HG03354 (cell line): ENCODE results near the gene SSR2.

ENCODE experiments used
- ATAC-seq: cut with Tn5 transposase; IDR thresholded peaks from one replicate; pipeline ENCODE4 v1.9.1; 2021; ENCODE audit warnings: mild to moderate bottlenecking; ENCODE audit not compliant: unreplicated experiment, poor library complexity, severe bottlenecking

The SSR2 gene

DNA sequence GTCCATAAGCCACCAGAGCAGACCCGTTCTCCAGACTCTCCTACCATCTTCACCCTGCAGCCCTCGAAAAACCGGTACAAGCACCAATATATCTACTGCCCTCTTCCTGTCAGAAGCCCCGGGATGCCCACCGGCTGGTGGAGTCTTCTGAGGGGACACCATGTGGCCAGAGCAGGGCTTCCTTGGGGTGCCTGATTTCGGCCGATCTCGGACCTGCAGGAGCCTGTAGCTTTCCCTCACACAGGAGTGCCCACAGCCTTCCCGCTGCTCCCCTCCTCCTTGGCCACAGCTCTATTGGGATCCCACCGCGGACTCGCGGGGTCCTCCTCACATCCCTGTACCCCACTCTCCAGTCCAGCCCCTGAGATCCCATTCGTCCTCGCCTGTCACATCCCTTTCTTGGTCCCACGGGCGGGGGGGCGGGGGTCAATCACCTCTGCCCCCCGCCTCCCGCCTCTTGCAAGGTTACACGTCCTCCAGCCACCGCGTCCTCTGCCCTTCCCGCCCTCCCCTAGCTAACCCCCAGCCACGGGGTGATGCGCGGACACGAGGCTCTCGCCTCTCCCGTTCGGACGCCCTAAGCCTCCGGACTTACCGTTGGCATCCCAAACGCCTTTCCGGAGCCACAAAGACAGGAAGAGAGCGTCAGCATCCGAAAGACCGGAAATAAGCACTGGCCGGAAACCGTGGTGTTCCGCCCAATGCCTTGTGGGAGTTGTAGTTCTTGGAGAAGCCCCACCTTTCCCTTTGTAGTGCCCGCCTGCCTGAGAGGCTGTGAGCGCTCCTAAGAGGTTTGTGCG, at the start of gene SSR2:
Gene SSR2, minus strand, starts transcription at position 659 of the 800 bp plus-strand sequence. CDS start 784 bp downstream, outside the sequence.
- ATAC-seq, result peak; percentile 97

DNA sequence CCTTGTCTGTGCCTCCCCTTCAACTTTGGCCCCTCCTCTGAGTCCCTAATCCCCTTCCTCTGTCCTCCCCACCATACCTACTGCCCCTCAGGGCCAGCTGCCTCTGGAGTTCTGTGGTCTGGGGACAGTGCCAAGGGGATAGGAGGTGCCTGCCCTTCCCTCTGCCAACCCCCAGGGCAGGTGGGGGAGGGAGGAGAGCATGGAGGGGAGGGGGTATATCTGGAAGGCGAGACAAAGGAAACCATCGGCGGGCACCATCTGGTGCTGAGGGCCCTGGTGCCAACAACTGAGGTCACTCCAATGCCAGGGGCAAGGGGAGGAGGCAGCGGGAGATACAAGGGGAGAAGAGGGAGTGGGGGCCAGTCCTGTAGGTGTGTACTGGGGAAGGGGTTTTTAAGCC, 49.8 kb upstream of the SSR2 start:
- no peak for ATAC-seq

DNA sequence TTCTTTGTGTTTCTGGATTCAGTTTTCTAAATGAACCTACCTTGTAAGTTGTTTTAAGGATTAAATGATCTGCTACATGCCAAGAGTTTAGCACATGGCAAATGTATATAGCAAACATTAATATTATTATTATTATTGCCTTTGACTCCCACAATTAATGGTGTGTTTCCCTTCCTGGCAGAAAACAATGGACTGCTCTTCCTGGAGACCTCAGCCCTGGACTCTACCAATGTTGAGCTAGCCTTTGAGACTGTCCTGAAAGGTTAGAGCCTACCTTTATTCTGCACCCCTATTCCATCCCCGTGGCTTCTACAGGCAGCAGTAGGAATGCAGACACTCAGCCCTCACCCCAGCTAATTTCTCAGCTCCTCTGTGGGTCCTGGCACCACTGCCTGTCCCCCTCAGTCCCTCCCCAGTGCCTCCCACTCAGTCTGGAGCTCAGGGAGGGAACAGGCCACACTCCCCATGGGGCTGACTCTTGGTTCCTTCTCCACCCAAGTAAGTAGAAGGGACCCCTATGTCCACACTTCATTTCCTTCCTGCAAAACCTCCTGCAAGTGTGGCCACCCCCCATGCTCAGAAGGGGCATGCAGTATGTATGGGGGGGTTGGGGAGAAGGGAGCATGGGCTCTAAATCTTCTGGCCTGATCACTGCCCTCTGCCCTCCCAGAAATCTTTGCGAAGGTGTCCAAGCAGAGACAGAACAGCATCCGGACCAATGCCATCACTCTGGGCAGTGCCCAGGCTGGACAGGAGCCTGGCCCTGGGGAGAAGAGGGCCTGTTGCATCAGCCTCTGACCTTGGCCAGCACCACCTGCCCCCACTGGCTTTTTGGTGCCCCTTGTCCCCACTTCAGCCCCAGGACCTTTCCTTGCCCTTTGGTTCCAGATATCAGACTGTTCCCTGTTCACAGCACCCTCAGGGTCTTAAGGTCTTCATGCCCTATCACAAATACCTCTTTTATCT, 49.0 kb upstream of the SSR2 start:
- ATAC-seq, result no peak

DNA sequence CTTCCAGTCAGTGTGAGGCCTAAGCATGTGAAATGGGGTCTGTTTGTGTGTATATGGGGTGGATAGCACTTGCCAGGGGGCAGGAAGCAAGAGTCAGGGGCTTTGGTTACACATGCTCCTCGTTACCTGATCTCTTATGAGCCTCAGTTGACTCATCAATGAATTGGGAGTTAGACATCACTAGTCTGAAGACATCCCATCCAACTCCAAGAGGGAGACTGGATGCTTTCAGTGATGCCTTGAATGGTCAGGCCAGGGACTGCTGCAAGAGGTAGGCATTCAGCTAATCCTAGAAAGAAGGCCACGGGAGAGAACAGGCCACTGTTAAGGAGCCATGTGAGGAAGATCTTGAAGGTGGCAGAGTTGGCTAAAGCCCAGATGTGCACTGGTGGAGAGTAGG, 46.5 kb upstream of the SSR2 start:
- no peak for ATAC-seq

DNA sequence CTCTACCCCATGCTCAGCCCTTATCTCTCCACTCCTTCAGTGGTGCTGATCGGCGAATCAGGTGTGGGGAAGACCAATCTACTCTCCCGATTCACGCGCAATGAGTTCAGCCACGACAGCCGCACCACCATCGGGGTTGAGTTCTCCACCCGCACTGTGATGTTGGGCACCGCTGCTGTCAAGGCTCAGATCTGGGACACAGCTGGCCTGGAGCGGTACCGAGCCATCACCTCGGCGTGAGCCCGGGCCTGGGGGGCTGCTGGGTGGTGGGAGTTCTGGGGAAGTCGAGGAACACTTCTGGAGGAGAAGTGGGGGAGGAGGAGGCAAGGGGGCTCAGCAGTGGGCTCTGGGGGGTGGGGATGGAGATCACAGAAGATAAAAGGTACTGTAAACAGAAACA, 45.1 kb upstream of the SSR2 start:
- no peak for ATAC-seq

DNA sequence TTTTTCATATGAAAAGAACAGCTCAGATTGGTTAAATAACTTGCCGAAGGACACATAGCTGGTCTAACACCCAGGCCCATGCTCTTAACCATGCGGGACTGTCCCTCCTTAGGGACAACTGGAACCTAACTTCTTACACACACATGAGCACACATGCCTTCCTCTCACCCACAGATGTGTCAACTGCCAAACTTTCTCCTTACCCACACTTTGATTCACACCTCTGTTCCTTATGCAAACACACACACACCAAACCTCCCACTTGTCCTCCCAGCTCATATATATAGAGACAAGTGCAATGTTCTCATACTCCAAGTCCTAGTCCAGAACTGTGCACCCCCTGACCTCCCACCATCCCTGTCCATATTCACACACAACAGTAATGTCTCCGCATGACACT, 44.5 kb upstream of the SSR2 start:
- no peak for ATAC-seq

DNA sequence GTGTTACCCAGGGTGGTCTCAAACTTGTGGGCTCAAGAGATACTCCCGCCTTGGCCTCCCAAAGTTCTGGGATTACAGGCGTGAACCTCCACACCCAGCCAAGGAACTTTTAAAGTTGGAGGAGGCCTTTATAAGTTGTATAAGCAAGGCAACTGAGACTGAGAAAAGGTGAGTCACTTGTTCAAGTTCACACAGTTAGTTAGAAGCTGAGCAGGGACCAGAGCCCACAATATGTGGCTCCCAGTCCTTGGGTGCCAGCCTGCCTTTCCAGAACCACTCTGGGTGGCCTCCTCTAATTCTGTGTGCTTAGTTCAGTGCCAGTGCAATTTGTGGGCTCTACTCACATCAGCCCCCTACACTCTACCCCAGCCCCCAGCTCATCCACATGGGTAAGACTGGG, 43.9 kb upstream of the SSR2 start:
- ATAC-seq, result no peak

DNA sequence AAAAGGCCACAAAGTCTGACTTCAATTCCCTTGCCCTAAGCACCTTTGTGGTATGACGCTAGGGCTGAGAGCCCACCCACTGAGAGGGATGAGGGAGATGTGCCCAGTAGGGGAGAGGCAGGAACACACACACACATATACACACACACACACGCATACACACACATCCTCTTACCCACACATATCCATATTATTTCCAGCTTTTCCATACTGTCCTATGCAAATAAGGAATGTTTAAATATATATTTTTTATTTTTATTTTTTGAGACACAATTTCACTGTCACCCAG, 43.2 kb upstream of the SSR2 start:
- no peak for ATAC-seq

DNA sequence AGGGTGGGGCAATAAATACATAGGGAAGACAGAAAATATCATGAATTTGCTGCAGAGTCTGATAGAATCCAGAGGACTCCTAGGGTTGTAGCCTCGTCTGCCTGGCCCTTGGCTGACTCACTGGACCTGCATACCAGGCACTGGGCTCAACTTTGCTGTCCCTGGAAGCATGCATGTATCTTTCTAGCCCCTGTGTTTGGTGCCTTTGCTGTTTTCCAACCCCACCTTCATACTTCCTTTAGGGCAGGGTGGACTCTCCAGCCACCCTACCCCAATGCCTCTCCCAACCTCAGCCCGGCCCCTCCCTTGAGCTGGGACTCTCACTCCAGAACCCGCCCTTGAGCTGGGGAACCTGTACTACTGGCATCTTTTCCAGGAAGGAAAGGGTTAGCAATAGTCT, 41.4 kb upstream of the SSR2 start:
- ATAC-seq, result no peak

DNA sequence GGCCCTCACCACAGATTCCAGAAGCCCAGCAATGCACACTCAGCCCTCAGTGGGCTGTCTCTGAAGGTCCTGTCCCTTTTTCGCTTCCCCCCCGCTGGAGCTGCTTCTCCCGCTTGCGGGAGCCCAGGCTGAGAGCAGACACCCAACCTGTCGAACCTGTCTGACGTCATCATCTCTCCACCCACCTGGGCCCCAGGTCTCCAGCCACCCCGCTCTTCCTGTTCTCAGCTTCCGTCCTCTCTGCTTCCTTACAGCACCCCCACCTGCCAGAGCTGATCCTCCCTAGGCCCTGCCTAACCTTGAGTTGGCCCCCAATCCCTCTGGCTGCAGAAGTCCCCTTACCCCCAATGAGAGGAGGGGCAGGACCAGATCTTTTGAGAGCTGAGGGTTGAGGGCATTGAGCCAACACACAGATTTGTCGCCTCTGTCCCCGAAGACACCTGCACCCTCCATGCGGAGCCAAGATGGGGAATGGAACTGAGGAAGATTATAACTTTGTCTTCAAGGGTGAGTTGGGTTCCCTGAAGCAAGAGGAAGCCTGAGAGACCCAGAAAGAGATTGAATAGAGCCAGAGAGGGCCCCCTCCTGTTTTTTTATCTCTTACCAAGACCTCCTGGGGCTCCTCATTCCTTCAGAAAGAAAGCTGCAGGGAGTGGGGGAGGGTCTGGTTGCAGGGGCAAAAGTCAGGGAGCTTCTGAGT, 40.3 kb upstream of the SSR2 start, which contains the start of gene RAB25:
Gene RAB25, plus strand, starts transcription at position 224 of the 700 bp plus-strand sequence. Its CDS starts 241 bp downstream, at position 465.
- ATAC-seq, result no peak

DNA sequence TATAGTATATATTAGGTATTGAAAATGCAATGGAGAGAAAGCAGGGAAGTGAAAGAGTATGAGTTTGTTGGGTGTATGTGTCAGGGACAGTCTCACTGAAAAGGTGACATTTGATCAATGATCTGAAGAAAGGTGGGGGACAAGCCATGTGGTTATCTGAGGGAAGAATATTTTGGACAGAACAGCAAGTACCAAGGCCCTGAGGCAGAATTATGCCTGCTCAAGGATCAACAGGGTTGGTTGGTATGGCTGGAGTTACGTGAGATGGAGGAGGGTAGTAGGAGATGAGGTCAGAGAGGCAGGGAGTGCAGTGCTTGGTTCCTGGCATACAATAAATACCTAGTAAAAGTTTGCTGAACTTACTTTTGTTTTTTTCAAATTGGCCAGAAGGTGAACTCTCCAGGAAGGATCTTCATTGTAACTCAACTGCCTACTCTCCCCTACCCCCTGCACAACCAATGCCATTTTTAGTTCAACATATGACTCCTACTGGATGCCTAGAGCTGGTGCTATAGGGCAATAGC, 35.6 kb upstream of the SSR2 start:
- ATAC-seq, result no peak

DNA sequence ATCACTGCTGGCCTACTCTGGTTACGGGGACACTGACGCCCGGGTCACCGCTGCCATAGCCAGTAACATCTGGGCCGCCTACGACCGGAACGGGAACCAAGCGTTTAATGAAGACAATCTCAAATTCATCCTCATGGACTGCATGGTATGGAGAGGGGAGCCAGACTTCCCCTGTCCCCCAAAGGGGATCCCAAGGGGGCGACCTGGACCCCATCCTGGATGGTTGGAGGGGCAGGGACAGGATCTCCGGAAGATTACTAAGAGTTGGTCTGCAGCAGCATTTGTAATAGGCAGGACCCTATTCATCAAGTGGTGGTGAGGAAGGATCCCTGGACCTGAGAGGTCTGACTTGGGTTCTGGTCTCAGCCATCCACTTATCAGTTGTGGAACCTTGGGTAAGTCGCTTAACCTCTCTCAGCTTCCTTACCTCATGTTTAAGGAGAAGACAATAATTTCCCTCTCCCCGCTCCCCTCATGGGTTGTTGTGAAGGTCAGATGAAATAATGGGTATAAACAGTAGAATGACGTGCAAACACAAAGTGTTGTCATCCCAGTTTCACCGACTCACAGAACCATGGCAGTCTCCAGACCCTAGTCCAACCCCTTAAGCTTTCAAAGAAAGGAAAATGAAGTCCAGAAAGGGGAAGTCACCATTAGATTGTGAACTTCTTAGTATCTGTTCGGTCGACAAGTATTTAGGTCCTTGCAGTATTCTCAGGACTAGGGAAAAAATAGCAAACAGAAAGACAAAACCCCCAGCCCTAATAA, 34.7 kb upstream of the SSR2 start:
- ATAC-seq, result no peak

DNA sequence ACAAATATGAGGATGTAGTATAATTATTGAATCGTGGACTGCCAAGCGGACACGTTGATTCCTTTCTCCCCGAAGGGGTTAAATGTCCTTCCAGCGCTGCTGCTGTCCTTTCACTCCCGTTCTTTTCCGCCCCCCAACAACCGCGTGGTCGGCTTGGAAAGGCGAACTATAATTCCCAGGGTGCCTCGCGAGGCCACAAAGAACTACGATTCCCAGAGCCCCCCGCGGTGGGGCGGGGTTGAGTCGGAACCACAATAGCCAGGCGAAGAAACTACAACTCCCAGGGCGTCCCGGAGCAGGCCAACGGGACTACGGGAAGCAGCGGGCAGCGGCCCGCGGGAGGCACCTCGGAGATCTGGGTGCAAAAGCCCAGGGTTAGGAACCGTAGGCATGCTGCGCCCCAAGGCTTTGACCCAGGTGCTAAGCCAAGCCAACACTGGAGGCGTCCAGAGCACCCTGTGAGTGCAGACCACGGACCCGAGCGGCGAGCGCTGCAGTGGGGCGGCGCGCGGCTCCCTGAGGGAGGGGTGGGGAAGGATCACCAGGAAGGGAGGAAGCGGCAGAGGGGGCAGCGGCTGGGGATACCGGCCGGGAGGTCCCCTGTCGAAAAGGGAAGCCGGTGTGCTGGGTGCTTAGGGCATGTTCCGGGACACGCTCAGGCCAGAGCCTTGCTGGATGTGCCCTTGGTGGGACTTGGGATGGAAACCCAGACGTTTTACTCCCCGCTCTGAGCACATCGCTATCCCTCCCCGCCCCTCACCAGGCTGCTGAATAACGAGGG, 33.9 kb upstream of the SSR2 start, which contains the start of gene LAMTOR2:
Gene LAMTOR2, plus strand, starts transcription at position 283 of the 781 bp plus-strand sequence. Its CDS starts 108 bp downstream, at position 391.
- ATAC-seq, result peak; percentile 75

DNA sequence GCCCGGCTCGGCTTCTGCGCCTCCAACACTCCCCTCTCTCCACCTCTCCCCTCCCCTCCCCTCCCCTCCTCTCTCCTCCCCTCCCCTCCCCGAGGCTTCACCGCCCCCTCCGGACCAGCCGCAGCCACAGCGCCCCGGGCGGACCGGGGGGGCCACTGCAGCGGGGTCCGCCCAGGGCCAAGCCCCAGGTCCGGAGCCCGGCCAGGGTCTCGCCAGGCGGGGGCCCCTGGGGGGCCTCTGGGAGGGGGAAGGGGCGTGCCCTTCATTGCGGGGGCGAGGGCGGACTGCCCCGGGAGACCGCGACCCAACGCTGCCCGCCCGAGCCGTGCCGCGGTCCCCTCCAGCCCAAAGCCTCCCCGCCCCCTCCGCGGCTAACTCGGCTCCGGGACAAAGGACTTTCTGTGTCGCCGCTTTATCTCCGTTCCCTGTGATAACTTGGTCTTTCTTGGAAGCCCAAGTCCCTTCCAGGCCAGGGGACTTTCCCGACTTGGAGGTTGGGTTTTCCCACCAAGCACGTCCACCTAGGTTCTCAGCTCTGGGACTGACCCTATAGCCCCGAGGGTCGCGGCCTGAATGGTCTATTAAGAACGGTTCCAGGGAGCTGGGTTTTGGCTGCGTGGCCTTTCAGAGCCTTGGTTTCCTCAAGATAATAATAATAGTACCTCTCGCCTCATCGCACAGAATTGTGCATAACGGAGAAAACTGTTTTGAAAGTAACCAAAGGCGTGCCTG, 33.2 kb upstream of the SSR2 start, which contains the start of gene UBQLN4:
Gene UBQLN4, minus strand, starts transcription at position 31 of the 732 bp plus-strand sequence. CDS start 97 bp downstream, outside the sequence.
- ATAC-seq, result peak; percentile 60

DNA sequence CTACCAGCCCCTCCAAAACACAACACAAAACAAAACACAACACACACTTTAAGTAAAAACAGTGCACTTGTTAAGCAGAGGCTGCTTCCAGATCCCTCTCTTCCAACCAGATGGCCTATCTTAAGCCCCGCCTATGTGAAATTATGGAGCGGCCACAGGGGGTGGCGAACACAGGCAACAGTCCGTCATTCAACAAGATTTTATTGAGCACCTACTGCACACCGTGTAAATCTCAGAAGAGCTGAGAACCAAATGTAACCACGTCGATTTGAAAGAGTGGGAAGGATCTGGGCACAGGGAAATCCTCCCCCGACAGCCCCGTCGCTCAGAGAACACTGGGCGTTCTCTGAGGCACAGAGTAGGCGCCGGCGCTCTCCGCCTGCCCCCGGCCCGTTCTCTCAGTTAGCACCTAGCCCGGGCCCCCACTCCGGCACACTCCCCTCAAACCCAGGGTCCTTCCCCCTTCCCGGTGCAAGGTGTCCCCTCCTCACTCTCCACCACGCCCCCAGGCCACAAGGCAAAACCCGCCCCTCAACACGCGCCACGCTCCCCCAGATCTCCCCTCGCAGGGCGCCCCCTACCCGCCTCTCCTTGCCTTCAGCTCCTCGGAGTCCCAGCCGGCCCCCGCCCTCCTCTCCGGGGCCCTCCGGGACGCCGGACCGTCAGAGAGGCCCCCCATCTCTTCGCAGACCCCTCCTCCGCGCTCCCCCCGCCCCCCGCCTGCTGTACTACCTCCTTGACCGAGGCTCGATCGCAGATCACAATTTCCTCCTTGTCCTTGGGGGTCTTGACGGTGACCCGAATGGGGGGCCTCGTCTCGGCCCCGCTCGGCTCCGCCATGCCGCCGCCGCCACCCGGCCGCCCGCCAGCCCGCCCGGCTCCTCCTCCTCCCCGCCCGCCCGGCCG, 32.4 kb upstream of the SSR2 start:
- no peak for ATAC-seq

DNA sequence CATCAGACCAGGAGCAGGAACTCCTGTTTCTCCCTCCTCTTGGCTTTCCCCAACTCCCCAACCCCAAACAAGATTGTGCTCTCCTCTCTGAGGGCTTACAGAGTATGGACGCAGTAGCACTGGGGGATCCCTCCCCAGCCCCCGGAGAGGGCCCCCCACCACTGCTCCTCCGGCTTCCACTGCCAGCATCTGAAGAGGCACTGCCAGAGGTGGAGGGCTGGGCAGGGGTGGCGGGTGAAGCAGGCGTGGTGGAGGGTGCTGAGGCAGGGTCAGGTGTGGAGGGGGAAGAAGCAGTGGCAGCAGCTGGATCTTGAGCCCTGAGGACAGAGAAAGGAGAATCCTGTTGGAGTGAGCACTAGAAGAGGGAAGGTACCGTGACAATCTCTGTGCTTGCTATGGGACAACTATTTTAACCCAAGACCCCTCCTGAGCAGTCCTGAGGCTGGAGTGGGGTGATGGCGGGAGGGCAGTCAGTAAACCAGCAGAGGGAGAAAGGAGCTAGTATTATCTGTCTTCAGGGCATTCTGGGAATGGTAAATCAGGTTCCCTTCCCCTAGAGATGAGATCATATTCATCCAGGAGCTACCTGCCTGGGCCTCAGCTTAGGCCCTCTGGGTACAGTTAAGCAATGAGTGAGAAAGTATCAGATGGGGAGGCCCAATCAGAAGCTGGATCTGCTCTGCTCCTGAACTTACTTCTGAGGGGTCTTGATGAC, 30.4 kb upstream of the SSR2 start:
- ATAC-seq, result no peak
